MM.1S (cell line): ENCODE measurements around the gene CXCL6.

ENCODE experiments used
- DNase-seq: peaks from one replicate; pipeline ENCODE4 v3.0.0-alpha.2; 2015
- H2AFZ ChIP-seq: fragments of 300-600 bp; sonication (generic); 2 replicates; pipeline ENCODE4 v1.6.0; 2016; ENCODE audit warnings: antibody characterized with exemption, low read length
- H3F3A ChIP-seq: fragments of 300-600 bp; sonication (generic); 2 replicates; pipeline ENCODE4 v1.6.1; 2016; ENCODE audit warnings: mild to moderate bottlenecking, antibody characterized with exemption, low read length, moderate library complexity, mixed read lengths; ENCODE audit not compliant: insufficient read depth
- H3K27ac ChIP-seq: fragments of 300-600 bp; sonication (generic); 2 replicates; pipeline ENCODE4 v1.5.1; 2016; ENCODE audit warnings: mild to moderate bottlenecking, low read length
- H3K27me3 ChIP-seq: fragments of 300-600 bp; sonication (generic); replicated peaks from 2 replicates; pipeline ENCODE4 v1.6.0; 2016; ENCODE audit warnings: low read length; ENCODE audit not compliant: insufficient read depth
- H3K36me3 ChIP-seq: fragments of 300-600 bp; sonication (generic); replicated peaks from 2 replicates; pipeline ENCODE4 v1.6.1; 2016; ENCODE audit warnings: mild to moderate bottlenecking, low read length, mixed read lengths; ENCODE audit not compliant: insufficient read depth
- H3K4me1 ChIP-seq: fragments of 300-600 bp; sonication (generic); 2 replicates; pipeline ENCODE4 v1.6.1; 2016; ENCODE audit warnings: low read length, mixed read lengths
- H3K4me2 ChIP-seq: fragments of 300-600 bp; sonication (generic); 2 replicates; pipeline ENCODE4 v1.6.0; 2016; ENCODE audit warnings: low read depth, low read length
- H3K4me3 ChIP-seq: fragments of 300-600 bp; sonication (generic); 2 replicates; pipeline ENCODE4 v1.5.1; 2016; ENCODE audit warnings: low read length, mixed read lengths
- H3K79me2 ChIP-seq: fragments of 300-600 bp; sonication (generic); 2 replicates; pipeline ENCODE4 v1.6.1; 2016; ENCODE audit warnings: mixed run types, low read length, mixed read lengths
- H3K9ac ChIP-seq: fragments of 300-600 bp; sonication (generic); 2 replicates; pipeline ENCODE4 v1.6.1; 2016; ENCODE audit warnings: low read length, mixed read lengths
- H3K9me2 ChIP-seq: fragments of 300-600 bp; sonication (generic); replicated peaks from 2 replicates; pipeline ENCODE4 v1.6.1; 2016; ENCODE audit warnings: mild to moderate bottlenecking, low read length, mixed read lengths; ENCODE audit not compliant: insufficient read depth
- H3K9me3 ChIP-seq: fragments of 300-600 bp; sonication (generic); replicated peaks from 2 replicates; pipeline ENCODE4 v1.6.1; 2016; ENCODE audit warnings: mild to moderate bottlenecking, low read length, mixed read lengths; ENCODE audit not compliant: insufficient read depth
- H4K20me1 ChIP-seq: fragments of 300-600 bp; sonication (generic); 2 replicates; pipeline ENCODE4 v1.6.1; 2016; ENCODE audit warnings: mild to moderate bottlenecking, low read length, moderate library complexity, mixed read lengths; ENCODE audit not compliant: insufficient read depth
- CTCF ChIP-seq: fragments of 300-600 bp; sonication (generic); IDR thresholded peaks from 2 replicates; pipeline ENCODE4 v1.5.1; 2016; ENCODE audit warnings: antibody characterized with exemption, low read length, mixed read lengths
- EZH2 ChIP-seq: fragments of 300-600 bp; sonication (generic); optimal IDR thresholded peaks from 2 replicates; pipeline ENCODE3; 2017; ENCODE audit warnings: low read depth, mild to moderate bottlenecking, antibody characterized with exemption, low read length, mixed read lengths
- EZH2phosphoT487 ChIP-seq: fragments of 300-600 bp; sonication (generic); IDR thresholded peaks from 2 replicates; pipeline ENCODE4 v1.6.1; 2018; ENCODE audit warnings: antibody characterized with exemption, low read length

Gene CXCL6

DNA sequence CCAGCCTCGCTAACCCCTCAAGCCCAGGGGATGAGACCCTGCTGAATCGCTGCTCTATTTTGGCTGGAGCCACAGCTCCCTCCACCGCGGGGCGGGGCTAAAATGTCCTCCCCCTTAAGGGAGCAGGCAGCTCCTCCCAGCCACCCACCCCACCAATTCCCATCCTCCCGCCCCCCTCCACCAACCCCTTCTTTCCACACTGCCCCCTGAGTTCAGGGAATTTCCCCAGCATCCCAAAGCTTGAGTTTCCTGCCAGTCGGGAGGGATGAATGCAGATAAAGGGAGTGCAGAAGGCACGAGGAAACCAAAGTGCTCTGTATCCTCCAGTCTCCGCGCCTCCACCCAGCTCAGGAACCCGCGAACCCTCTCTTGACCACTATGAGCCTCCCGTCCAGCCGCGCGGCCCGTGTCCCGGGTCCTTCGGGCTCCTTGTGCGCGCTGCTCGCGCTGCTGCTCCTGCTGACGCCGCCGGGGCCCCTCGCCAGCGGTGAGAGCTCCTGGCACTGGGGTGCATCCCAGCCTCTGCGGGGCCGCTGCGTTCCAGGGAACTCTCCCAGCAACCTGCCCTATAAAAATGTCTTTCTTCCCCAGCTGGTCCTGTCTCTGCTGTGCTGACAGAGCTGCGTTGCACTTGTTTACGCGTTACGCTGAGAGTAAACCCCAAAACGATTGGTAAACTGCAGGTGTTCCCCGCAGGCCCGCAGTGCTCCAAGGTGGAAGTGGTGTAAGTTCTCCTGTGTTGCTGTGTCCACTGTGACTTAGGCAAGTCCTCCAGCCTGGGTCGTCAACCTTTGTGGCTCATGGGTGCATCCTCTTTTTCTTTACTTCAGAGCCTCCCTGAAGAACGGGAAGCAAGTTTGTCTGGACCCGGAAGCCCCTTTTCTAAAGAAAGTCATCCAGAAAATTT is at the start of gene CXCL6:
TSS of gene CXCL6 (plus strand) at position 306 of the 907 bp plus-strand sequence. CDS start at position 379, 73 bp downstream.
- H4K20me1 ChIP-seq = no peaks in the 10 kb centered on the region
- no peaks in the 10 kb centered on the region for H3F3A ChIP-seq
- H3K4me3 ChIP-seq = no peak within 1 kb of the TSS
- no peak within 1 kb of the TSS for H3K9ac ChIP-seq
- H3K9me2 ChIP-seq = no peaks in the 10 kb centered on the region
- no peaks in the 10 kb centered on the region for H3K79me2 ChIP-seq
- no peak for DNase-seq
- H3K27ac ChIP-seq = no peak within 1 kb of the TSS
- H3K27me3 ChIP-seq = no peaks in the 10 kb centered on the region
- no peak within 1 kb of the TSS for H3K4me2 ChIP-seq
- H3K9me3 ChIP-seq = no peaks in the 10 kb centered on the region
- no peaks in the 10 kb centered on the region for H3K36me3 ChIP-seq
- H2AFZ ChIP-seq = 0 out of 2 replicates have a peak within 1 kb of the TSS, but pooled peaks have one; percentile 17
- TF ChIP-seq CTCF (no peak), EZH2 (no peak), EZH2phosphoT487 (no peak)
- H3K4me1 ChIP-seq = no peaks in the 10 kb centered on the region

DNA sequence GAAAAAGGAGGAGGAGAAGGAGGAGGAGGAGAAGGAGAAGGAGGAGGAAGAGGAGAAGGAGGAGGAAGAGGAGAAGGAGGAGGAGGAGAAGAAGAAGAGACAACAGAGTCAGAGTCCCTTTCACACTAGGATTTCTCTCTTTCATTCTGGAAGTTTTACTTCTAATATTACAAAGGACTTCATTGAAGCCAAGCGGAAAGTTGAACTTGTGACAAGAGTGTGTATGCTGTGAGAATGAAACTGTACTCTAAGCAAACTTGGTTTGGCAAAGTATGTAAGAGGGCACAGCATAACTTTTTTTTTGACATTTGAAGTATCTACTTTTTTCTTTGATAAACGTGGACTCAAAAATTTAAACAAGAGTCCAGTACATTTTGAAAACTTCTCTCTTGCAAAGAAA is 48.1 kb upstream of the CXCL6 start:
- no peaks in the 10 kb centered on the region for H4K20me1 ChIP-seq
- DNase-seq = no peak
- H3K9me2 ChIP-seq = no peaks in the 10 kb centered on the region
- H2AFZ ChIP-seq = no peak overlapping the region
- H3K36me3 ChIP-seq = no peaks in the 10 kb centered on the region
- no peaks in the 10 kb centered on the region for H3F3A ChIP-seq
- H3K9me3 ChIP-seq = no peaks in the 10 kb centered on the region
- no peaks in the 10 kb centered on the region for H3K79me2 ChIP-seq
- no peaks in the 10 kb centered on the region for H3K27me3 ChIP-seq
- no peak overlapping the region for H3K4me3 ChIP-seq
- no peak overlapping the region for H3K4me2 ChIP-seq
- no peak overlapping the region for H3K9ac ChIP-seq
- no peak overlapping the region for H3K27ac ChIP-seq
- no peaks in the 10 kb centered on the region for H3K4me1 ChIP-seq
- TF ChIP-seq EZH2phosphoT487 = no peak
- TF ChIP-seq EZH2 = no peak
- no peak for TF ChIP-seq CTCF

- H3F3A ChIP-seq = no peaks in the 10 kb centered on the region
- no peak for TF ChIP-seq EZH2phosphoT487
- TF ChIP-seq EZH2 = no peak
- no peak for TF ChIP-seq CTCF
- DNase-seq = no peak
- H3K36me3 ChIP-seq = no peaks in the 10 kb centered on the region
- H3K79me2 ChIP-seq = no peaks in the 10 kb centered on the region
- no peaks in the 10 kb centered on the region for H3K9me3 ChIP-seq
- no peak overlapping the region for H3K9ac ChIP-seq
- no peaks in the 10 kb centered on the region for H4K20me1 ChIP-seq
- no peak overlapping the region for H3K4me3 ChIP-seq
- no peaks in the 10 kb centered on the region for H3K27me3 ChIP-seq
- H3K9me2 ChIP-seq = no peaks in the 10 kb centered on the region
- H3K4me1 ChIP-seq = no peaks in the 10 kb centered on the region
- no peak overlapping the region for H3K27ac ChIP-seq
- no peak overlapping the region for H2AFZ ChIP-seq
- H3K4me2 ChIP-seq = no peak overlapping the region
Measured at GRCh38 chr4:73798842-73799241, 37.6 kb upstream of the CXCL6 start.
